Mesendoderm (in vitro differentiated cells): Measurements from ENCODE around the gene PLGRKT.
A peak's percentile ranks its signal among the peaks of the same experiment; 100 is the strongest.
"Not testable (repeated sequence)": the region's sequence is repeated elsewhere in the genome, so short reads cannot be mapped to it uniquely, and the experiment has no call there.

Experiments used
- DNase-seq: peaks from one replicate; pipeline ENCODE4 v3.0.0; 2013
- H2AK5ac ChIP-seq: 2 replicates; pipeline ENCODE4 v1.6.1; 2013; ENCODE audit warnings: low read length, inconsistent platforms
- H2BK120ac ChIP-seq: 2 replicates; pipeline ENCODE4 v1.6.1; 2013; ENCODE audit warnings: low read depth, mild to moderate bottlenecking, low read length, moderate library complexity, mixed read lengths
- H2BK15ac ChIP-seq: replicated peaks from 2 replicates; pipeline ENCODE4 v1.6.1; 2013; ENCODE audit warnings: low read depth, mild to moderate bottlenecking, moderate library complexity
- H2BK5ac ChIP-seq: 2 replicates; pipeline ENCODE4 v1.6.1; 2013; ENCODE audit warnings: low read length, inconsistent platforms
- H3K18ac ChIP-seq: 2 replicates; pipeline ENCODE4 v1.6.1; 2013; ENCODE audit warnings: mild to moderate bottlenecking, low read length, mixed read lengths
- H3K23ac ChIP-seq: one replicate; pipeline ENCODE4 v1.6.1; 2013; ENCODE audit warnings: low read length
- H3K27ac ChIP-seq: 2 replicates; pipeline ENCODE4 v1.5.1; 2013; ENCODE audit warnings: low read depth, mild to moderate bottlenecking, inconsistent platforms, low read length, moderate library complexity
- H3K27me3 ChIP-seq: 2 replicates; pipeline ENCODE4 v1.6.1; 2013; ENCODE audit warnings: low read length, control low read depth, mild to moderate bottlenecking, inconsistent platforms; ENCODE audit not compliant: insufficient read depth, poor library complexity
- H3K36me3 ChIP-seq: 2 replicates; pipeline ENCODE4 v1.6.1; 2013; ENCODE audit warnings: low read length, inconsistent platforms; ENCODE audit not compliant: control insufficient read depth, insufficient read depth
- H3K4ac ChIP-seq: one replicate; pipeline ENCODE4 v1.6.1; 2013; ENCODE audit warnings: low read depth, mild to moderate bottlenecking, low read length, moderate library complexity
- H3K4me1 ChIP-seq: 2 replicates; pipeline ENCODE4 v1.6.1; 2013; ENCODE audit warnings: low read depth, low read length, inconsistent platforms; ENCODE audit not compliant: control insufficient read depth
- H3K4me2 ChIP-seq: 2 replicates; pipeline ENCODE4 v1.6.1; 2013; ENCODE audit warnings: low read length
- H3K4me3 ChIP-seq: 2 replicates; pipeline ENCODE4 v1.5.1; 2013; ENCODE audit warnings: mild to moderate bottlenecking, low read length
- H3K56ac ChIP-seq: one replicate; pipeline ENCODE4 v1.6.1; 2013; ENCODE audit warnings: low read length
- H3K79me1 ChIP-seq: 2 replicates; pipeline ENCODE4 v1.6.1; 2013; ENCODE audit warnings: low read length, inconsistent platforms
- H3K79me2 ChIP-seq: 2 replicates; pipeline ENCODE4 v1.6.1; 2013; ENCODE audit warnings: mild to moderate bottlenecking, low read length; ENCODE audit not compliant: control insufficient read depth, insufficient read depth
- H3K9ac ChIP-seq: 2 replicates; pipeline ENCODE4 v1.6.1; 2013; ENCODE audit warnings: low read length, inconsistent platforms
- H4K5ac ChIP-seq: one replicate; pipeline ENCODE4 v1.6.1; 2013; ENCODE audit warnings: low read length
- H4K8ac ChIP-seq: one replicate; pipeline ENCODE4 v1.6.1; 2013; ENCODE audit warnings: low read depth, mild to moderate bottlenecking, control low read depth, low read length, moderate library complexity
- WGBS: extraction: QIAGEN DNeasy Blood & Tissue Kit; methylation state at CpG from one replicate; pipeline ENCODE4 v1.1.7; 2013; ENCODE audit warnings: low lambda C conversion rate, missing lambda C conversion rate; ENCODE audit not compliant: insufficient coverage; ENCODE audit errors: extremely low coverage; 5-methylcytosine and 5-hydroxymethylcytosine counted together

Gene PLGRKT

DNA sequence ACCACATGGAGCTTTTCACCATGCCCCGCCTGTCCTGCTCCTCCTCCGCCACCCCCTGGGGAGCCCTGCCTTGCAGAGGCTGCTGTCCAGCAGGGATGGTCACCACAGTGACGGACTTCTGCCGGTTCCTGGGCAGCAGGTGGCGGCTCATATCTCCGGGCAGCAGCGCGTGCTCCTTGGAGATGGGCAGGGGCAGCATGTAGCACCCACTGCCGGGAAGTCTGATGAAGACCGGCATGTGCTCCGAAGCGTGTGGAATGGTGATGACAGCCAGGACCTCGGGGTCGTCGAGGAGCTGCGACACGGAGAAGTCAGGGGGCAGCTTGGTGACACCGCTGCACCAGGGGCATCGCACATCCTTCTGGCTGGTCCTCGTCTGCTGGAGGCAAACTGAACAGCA lies 19.2 kb downstream of the PLGRKT start:
- Histone ChIP-seq H3K36me3 (no peaks in the 10 kb centered on the region), H4K8ac (no peak overlapping the region), H3K56ac (no peak overlapping the region), H3K79me2 (no peaks in the 10 kb centered on the region), H3K23ac (no peak overlapping the region), H3K79me1 (no peaks in the 10 kb centered on the region), H3K18ac (no peak overlapping the region), H2BK15ac (no peak overlapping the region), H2BK5ac (no peak overlapping the region), H3K9ac (no peak overlapping the region), H4K5ac (no peak overlapping the region), H3K4me1 (no peaks in the 10 kb centered on the region), H3K27me3 (no peaks in the 10 kb centered on the region), H3K4ac (no peak overlapping the region), H2AK5ac (no peak overlapping the region), H3K27ac (no peak overlapping the region), H2BK120ac (no peak overlapping the region), H3K4me2 (no peak overlapping the region), H3K4me3 (no peak overlapping the region)
- WGBS, result no CpG with 5 or more reads among the region's 20 CpGs
- DNase-seq, result no peak

DNA sequence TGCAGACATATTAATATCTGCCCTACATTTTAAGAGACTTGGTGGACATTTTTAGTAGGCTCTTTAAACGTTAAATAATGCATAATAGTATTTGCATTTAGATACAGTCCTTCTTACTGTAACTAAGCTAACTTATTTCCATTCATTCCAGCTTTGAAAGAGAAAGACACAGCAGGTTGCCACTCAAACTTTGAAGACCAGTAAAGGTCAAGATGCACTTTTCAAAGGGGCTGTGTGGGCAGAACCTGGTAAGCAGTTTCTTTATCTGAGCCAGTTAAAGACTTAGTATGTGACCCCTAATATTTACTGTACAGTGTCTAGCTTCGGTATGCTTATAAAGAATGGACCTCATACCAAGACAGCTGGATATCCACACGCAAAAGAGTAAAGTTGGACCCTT lies 20.8 kb downstream of the PLGRKT start:
- no peaks in the 10 kb centered on the region for H3K4me1 ChIP-seq
- H2BK5ac ChIP-seq, result no peak overlapping the region
- H2BK120ac ChIP-seq, result no peak overlapping the region
- H3K9ac ChIP-seq, result no peak overlapping the region
- no peak overlapping the region for H3K4me3 ChIP-seq
- H3K18ac ChIP-seq, result no peak overlapping the region
- no peak overlapping the region for H2BK15ac ChIP-seq
- H3K79me1 ChIP-seq, result no peaks in the 10 kb centered on the region
- DNase-seq, result no peak
- H3K36me3 ChIP-seq, result no peaks in the 10 kb centered on the region
- no peak overlapping the region for H3K27ac ChIP-seq
- no peak overlapping the region for H4K8ac ChIP-seq
- H3K4me2 ChIP-seq, result no peak overlapping the region
- H3K27me3 ChIP-seq, result no peaks in the 10 kb centered on the region
- no peak overlapping the region for H3K23ac ChIP-seq
- H3K4ac ChIP-seq, result no peak overlapping the region
- H4K5ac ChIP-seq, result no peak overlapping the region
- H3K79me2 ChIP-seq, result no peaks in the 10 kb centered on the region
- no peak overlapping the region for H3K56ac ChIP-seq
- no peak overlapping the region for H2AK5ac ChIP-seq
- no CpG with 5 or more reads among the region's 3 CpGs for WGBS

DNA sequence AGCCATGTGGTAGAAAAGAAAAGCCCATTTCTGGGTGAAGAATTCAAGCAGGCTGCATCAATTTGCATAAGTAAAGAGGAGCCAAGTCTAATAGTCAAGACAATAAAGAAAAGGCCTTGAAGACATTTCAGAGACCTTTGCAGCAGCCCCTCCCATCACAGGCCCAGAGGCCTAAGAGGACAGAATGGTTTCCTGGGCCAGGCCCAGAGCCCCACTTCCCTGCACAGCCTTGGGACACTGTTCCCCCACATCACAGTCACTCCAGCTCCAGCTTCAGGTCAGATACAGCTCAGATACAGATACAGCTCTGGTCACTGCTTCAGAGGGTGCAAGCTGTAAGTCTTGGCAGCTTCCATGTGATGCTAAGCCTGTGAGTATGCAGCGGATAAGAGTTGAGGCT lies 29.1 kb downstream of the PLGRKT start:
- Histone ChIP-seq H3K79me2 (no peaks in the 10 kb centered on the region), H3K18ac (no peak overlapping the region), H3K9ac (no peak overlapping the region), H3K27ac (no peak overlapping the region), H4K5ac (no peak overlapping the region), H3K56ac (no peak overlapping the region), H4K8ac (no peak overlapping the region), H3K27me3 (no peaks in the 10 kb centered on the region), H3K4me3 (no peak overlapping the region), H2AK5ac (no peak overlapping the region), H3K79me1 (no peaks in the 10 kb centered on the region), H2BK5ac (no peak overlapping the region), H3K36me3 (no peaks in the 10 kb centered on the region), H3K4me1 (no peaks in the 10 kb centered on the region), H3K4me2 (no peak overlapping the region), H3K4ac (no peak overlapping the region), H3K23ac (no peak overlapping the region), H2BK120ac (no peak overlapping the region), H2BK15ac (no peak overlapping the region)
- peak; percentile 25 for DNase-seq
- no CpG with 5 or more reads among the region's 1 CpG for WGBS

DNA sequence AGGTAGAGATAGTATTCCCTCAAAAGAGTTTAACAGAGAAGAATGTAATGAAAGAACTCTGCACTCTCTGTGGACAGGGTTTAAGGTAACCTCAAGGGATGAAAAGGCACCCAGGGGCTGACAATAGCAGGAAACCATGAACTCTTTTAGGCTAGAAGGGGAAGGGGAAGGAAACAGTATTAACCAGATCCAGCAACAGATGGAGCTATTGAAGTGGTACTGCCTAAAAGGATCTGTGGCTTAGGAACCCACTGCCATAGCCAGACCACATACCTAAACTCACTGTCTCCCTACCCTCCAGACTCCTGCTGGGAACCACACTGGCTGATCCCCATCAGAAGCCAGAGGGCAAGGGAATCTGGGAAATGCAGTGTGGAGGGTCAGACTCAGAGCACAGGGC lies 35.5 kb downstream of the PLGRKT start:
- Histone ChIP-seq H3K4ac (no peak overlapping the region), H2BK5ac (no peak overlapping the region), H3K4me3 (no peak overlapping the region), H3K36me3 (no peaks in the 10 kb centered on the region), H3K9ac (no peak overlapping the region), H2BK120ac (no peak overlapping the region), H3K18ac (no peak overlapping the region), H3K79me2 (no peaks in the 10 kb centered on the region), H3K4me2 (no peak overlapping the region), H4K8ac (no peak overlapping the region), H3K4me1 (no peaks in the 10 kb centered on the region), H3K56ac (no peak overlapping the region), H3K23ac (no peak overlapping the region), H4K5ac (no peak overlapping the region), H3K79me1 (no peaks in the 10 kb centered on the region), H2AK5ac (no peak overlapping the region), H2BK15ac (no peak overlapping the region), H3K27ac (no peak overlapping the region), H3K27me3 (no peaks in the 10 kb centered on the region)
- DNase-seq, result peak; percentile 53

DNA sequence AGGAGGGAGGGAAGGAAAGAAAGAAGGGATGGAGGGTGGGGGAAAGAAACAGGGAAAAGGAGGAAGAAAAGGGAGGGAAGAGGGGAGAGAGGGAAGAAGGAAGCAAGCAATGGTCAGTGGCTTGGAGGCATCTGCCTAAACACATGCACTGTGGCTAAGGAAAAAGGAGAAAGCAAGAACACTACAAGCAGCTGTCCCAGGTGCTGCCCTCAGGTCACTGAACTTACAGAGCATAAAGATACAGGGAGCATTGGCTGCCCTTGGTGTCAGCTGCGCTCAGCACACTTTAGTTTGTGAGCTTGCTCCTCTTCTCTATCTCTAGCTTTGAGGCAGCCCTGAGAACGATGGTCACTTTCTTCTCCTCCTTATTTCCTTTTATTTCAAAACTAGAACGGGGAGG lies 40.2 kb downstream of the PLGRKT start:
- not testable (repeated sequence) for H3K9ac ChIP-seq, H3K56ac ChIP-seq, H3K36me3 ChIP-seq, H2BK15ac ChIP-seq, H3K27ac ChIP-seq, H3K27me3 ChIP-seq, H2BK120ac ChIP-seq, H3K4me3 ChIP-seq, H2BK5ac ChIP-seq, H3K4ac ChIP-seq, H3K79me1 ChIP-seq, DNase-seq, H2AK5ac ChIP-seq, H3K4me1 ChIP-seq, H3K23ac ChIP-seq, H4K5ac ChIP-seq, H3K79me2 ChIP-seq, H3K4me2 ChIP-seq, H3K18ac ChIP-seq, H4K8ac ChIP-seq
- no CpG with 5 or more reads among the region's 3 CpGs for WGBS

DNA sequence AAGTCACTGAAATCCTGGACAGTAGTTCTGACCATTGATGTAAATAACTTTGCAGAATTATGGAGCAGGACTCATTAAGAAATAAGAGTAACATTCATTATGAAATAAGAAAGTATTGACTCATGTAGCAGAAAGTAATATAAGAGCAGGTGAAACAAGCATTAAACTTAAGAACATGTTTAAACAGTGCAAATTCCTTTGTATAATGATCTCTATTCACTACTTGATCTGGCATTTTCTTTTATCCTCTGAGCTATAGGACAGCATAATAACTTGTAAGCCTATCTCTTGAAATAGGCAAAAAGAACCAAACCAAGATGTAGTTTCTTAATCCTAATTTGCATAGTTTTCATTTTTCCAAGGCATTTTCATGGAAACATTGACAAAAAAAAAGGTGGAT lies 42.3 kb downstream of the PLGRKT start:
- no peak overlapping the region for H3K9ac ChIP-seq
- H2BK120ac ChIP-seq, result no peak overlapping the region
- H3K4me3 ChIP-seq, result no peak overlapping the region
- no peaks in the 10 kb centered on the region for H3K79me2 ChIP-seq
- no peak overlapping the region for H2AK5ac ChIP-seq
- H2BK15ac ChIP-seq, result no peak overlapping the region
- no peak overlapping the region for H4K5ac ChIP-seq
- H3K18ac ChIP-seq, result no peak overlapping the region
- H3K4me1 ChIP-seq, result no peaks in the 10 kb centered on the region
- H3K56ac ChIP-seq, result no peak overlapping the region
- no peak overlapping the region for H4K8ac ChIP-seq
- no peak overlapping the region for H3K4me2 ChIP-seq
- no peak overlapping the region for H3K4ac ChIP-seq
- no peak overlapping the region for H2BK5ac ChIP-seq
- no peak overlapping the region for H3K27ac ChIP-seq
- H3K36me3 ChIP-seq, result no peaks in the 10 kb centered on the region
- no peaks in the 10 kb centered on the region for H3K27me3 ChIP-seq
- DNase-seq, result no peak
- H3K79me1 ChIP-seq, result no peaks in the 10 kb centered on the region
- no peak overlapping the region for H3K23ac ChIP-seq
